ENCODE measurements around the gene CIDEB.

Gene CIDEB

DNA sequence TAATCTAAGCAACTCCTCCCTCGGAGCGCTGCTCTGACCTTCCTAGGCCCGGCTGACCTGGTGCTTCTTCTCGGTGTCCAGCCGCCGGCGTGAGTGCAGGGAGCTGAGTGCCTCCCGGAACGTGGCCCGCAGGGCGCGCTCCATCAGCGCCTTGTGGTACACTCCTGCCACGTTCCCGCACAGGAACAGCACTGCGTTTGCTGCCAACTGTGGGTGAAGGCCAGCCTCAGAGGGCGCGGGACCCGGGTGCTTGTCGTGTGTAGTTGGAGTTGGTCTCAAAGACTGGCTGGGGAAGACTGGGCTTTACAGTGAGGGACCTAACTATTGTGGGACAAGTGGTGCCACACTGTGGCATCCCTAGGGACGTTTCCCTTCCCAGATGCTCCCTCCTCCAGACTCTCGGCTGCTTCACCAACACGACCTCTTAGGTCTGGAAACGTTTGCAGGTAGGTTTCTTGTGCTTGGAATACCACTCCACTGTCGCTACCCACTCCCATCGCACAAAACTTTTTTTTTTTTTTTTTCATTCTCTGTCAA, 24.0 kb upstream of the CIDEB start:
- no peak for DNase-seq

DNA sequence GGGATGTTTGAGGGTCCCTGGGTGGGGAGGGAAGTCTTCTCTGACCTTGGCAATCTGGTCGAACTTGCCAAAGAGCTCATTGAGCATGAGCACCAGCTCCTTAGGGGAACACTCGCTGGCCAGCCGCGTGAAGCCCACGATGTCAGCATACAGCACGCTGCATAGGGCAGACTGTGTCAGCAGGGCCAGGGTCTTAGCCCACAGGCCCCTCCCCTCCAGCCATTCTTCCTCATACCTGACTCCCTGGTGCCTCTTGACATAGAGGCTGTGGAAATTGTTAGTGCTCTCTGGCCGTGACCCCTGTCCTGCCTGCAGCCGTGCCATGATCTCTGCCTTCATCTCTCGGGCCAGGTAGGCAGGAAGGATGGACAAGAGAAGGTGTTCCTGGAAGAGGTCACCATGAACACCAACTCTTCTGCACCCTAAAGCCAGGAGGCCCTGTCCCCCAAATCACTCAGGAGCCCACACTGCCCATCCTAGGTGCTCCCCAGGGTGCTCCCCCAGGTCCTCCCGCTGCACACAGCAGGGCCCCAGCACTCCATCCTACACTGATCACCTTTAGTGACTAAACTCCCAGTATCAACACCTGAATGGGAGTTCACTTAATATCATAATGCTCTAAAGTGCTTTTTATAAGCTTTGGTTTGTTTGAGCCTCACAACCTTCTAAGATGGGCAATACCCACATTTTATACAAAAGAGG, 23.3 kb upstream of the CIDEB start:
- no peak for DNase-seq

DNA sequence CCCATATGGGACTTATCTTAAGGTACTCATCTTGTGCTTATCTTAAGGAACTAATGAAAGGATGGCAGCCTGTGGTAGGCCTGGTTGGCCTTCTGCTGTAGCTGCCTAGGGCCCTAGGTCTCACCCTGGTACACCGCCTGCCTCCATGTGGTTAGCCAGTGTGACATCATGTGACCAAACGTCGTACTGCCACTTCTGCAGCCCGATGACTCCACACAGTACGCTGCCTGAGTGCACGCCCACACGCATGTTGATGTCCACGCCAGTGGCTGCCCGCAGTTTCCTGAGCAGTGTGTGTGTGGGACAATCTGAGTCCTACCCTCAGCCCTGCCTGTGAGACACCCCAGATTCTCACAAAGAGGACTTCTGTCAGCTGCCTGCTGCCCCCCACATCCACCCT, 22.0 kb upstream of the CIDEB start:
- DNase-seq, result peak; percentile 63 to 69

DNA sequence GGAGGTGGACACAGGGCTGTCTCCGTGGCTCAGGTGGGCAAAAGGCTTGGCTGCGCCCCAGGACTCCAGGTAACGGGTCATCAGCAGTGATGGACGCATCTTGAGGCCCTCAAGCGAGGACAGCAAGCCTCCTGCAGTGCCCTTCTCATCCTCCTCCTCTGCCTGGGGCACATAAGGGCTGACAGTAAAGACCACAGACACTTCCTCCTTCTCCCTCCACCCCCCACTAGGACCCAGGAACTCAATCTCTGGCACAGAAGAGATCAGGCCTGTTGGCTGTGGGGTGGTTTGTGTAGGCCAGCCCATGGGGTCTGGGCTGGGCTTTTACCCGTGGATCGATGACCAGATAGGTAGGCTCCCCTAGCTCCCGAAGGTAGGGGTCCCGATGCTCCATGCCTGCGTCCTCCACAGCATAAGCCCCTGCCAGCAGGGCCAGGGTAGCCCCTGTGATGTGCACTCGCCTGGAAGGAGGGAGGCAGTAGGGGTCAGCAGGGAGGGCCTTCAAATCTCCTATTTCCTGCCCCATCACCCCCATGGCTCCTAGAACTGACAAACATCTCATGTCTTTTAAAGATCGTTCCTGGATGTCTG, 21.4 kb upstream of the CIDEB start:
- no peak for DNase-seq

DNA sequence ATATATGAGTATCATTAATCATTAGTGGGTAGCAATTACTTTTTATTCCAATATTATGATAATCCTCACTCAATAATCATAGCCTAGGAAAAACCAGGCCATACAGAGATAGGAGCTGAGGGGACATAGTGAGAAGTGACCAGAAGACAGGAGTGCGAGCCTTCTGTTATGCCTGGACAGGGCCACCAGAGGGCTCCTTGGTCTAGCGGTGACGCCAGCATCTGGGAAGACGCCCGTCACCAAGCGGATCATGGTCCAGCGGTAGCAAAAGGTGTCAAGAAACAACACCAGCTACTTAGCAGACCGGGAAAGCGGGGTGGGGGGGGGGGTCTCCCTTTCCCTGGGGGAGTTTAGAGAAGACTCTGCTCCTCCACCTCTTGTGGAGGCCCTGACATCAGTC, 20.1 kb upstream of the CIDEB start:
- DNase-seq, result peak in 1 of 2 experiments; percentile 38

DNA sequence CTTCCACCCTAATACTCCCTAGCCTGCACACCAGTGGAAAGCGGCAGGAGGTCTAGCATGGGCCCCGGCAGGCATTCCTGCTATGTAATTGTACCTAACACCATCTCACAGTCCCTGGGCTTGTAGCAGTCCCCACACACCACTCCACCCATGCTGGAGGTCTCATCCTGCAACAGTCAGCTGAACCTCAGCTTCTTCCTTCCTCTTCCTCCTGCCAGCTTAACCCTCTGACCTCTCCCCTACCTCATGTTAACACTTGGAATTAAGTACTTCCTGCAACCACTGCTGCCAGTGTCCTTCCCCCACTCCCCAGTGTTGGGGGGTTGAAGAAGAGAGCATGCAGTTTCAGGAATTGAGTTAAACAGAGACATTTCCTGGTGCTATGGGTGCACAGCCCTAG, 19.5 kb upstream of the CIDEB start:
- DNase-seq, result no peak

DNA sequence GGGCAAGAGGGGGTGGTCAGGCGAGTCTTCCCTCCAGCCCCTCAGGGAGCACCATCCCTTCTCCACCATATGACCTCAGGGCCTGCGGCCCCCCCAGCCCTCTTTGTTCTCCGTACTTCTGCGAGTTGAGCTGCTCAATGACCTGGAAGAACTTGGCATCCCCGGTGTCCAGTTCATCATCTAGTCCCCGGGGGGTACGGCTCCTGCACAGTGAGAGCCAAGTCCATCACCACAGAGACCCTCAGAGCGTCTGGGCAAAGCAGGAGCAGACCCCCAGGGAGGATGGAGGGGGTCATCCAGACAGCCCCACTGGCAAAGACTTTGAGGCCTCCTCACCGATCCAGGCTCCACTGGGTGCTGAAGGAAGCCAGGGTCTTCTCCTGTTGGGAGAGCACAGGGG, 18.2 kb upstream of the CIDEB start:
- DNase-seq, result no peak

DNA sequence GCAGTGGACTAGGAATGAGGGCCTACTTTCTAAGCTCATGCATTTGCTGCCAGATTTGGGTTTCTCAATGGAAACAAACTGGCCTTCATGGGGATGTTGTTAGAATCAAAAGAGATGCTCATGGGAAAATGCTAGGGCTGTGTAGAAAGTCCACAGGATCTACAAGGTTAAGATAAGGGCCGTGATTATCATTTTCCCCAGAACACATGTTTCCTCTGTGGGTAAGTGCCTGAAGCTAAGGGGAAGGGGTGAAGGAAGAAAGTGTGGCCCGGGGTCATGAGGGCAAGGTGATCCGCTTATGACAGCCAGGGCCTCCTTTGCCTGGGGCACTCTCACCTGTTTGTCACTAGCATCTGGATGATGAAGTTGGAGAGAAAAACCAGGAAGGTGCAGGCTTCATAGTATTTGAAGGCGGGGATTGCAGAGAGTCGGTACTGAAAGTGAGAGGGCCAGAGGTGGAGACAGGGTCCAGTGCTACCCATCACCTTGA, 17.3 kb upstream of the CIDEB start:
- DNase-seq, result no peak

DNA sequence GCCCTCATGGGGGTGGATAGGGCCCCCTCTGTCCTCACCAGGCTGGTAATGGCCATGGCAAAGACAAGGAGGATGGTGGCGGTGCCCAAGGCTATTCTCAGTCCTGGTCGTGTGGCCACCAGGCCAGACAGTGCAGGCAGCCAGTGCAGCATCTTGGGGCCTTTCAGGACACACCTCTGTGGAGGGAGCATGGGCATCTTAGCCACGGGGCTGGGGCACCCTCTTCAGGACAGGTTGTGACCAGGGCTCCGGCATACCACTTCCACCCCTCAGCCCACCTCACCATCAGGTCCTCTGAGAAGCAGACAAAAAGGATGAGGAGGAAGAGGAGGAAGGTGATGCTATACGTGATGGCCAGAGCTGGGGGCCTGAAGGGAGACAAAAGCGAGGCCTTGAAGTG, 16.2 kb upstream of the CIDEB start:
- DNase-seq, result no peak

DNA sequence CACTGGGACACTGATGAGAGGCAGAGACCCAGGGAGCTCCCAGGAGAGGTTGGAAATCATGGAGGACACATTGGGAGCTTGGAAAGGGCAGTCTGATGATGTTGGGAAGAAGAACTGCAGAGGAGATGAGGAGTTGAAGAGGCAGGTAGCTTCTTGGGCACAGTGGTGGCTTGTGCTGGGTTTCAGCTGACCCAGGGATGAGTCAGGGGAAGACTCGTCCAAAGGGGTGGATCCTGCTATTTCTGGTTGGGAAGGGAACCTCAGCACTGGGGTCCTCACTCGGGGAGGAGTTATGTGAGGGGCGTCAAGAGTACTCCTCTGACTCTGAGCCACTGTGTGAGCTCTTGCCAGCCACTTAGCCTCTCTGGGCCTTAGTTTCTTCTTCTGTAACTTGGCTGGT, 15.6 kb upstream of the CIDEB start:
- DNase-seq, result no peak

DNA sequence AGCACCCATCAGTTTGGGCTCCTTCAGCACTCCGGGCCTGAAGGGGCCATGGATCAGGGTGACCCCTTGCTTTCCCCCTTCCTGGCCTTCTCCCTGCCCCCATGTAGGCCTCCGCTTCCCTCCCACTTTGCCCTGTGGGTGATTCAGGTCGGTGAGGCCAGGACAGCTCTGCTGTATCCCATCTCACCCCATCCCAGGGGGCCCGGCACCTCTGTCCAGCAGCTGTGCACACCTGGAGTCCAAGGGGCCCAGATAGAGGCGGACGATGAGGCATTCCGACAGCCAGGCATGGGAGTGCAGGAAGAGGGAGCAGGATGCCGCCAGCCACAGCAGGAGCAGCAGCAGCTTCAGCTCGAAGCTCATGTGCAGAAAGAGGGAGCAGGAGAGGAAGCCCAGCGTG, 14.9 kb upstream of the CIDEB start:
- DNase-seq, result no peak

DNA sequence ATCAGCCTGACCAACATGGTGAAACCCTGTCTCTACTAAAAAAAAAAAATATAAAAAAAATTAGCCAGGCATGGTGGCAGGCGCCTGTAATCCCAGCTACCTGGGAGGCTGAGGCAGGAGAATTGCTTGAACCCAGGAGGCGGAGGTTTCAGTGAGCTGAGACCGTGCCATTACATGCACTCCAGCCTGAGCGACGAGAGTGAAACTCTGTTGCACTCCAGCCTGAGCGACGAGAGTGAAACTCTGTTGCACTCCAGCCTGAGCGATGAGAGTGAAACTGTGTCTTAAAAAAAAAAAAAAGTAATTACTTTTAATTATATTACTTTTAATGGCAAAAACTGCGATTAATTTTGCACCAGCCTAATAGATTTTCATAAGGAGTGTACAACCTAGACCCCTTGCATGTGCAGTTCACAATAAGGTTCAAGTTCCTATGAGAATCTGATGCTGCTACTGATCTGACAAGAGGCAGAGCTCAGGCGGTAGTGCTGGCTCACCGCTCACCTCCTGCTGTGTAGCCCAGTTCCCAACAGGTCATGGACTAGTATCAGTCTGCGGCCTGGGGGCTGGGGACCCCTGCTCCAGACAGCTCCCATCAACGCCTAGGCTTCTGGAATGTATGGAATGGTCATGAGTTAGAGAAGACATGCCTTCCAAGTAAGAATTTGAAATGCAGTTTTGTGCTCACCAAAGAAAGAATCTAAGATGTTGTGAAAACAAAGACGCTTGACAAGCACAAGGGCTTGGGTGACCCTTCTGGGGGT, 13.6 kb upstream of the CIDEB start:
- DNase-seq, result no peak

DNA sequence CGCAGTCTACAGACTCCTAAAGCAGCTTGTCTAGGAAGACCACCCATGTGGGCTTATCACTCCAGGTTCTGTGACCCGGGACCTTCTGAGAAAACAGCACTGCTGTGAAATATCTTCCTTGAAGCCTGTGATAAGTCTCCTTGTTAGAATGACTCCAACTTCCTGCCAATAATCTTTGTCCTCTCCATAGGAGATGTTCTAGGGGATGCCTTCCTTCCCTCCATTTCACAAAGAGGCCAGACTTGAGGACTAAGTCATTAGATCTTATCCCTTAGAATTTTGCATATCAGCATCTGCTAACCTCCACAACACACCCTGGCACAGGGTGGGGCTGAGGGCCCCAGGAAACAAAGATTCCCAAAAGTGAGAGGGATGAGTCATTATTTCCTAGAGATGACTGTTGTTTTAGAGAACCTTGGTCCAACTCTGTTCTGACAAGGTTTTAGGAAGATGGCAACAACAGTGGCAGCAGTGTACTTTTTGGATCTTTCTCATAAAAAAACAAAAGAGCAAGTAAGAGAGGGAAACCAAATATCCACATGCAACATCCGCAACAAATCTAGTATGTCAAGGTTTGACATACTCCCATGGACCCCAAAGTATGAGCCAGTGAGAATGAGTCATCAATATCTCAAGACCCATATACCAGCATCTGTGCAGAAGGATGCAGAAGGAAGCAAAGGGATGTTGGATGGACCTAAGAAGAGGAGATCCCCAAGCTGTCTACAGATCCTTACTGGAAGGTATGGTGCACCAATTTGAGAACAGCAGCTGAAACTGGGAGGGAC, 9.6 kb upstream of the CIDEB start:
- DNase-seq, result no peak

DNA sequence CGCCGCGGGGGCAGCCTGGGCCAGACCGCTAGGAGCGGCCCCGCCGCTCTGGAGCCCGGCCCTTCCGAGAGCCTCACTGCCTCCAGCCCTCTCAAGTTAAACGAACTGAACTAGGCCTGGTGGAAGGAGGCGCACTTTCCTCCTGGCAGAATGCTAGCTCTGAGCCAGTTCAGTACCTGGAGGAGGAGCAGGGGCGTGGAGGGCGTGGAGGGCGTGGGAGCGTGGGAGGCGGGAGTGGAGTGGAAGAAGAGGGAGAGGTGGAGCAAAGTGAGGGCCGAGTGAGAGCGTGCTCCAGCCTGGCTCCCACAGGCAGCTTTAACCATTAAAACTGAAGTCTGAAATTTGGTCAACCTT, 8.8 kb upstream of the CIDEB start:
- no peak for DNase-seq

DNA sequence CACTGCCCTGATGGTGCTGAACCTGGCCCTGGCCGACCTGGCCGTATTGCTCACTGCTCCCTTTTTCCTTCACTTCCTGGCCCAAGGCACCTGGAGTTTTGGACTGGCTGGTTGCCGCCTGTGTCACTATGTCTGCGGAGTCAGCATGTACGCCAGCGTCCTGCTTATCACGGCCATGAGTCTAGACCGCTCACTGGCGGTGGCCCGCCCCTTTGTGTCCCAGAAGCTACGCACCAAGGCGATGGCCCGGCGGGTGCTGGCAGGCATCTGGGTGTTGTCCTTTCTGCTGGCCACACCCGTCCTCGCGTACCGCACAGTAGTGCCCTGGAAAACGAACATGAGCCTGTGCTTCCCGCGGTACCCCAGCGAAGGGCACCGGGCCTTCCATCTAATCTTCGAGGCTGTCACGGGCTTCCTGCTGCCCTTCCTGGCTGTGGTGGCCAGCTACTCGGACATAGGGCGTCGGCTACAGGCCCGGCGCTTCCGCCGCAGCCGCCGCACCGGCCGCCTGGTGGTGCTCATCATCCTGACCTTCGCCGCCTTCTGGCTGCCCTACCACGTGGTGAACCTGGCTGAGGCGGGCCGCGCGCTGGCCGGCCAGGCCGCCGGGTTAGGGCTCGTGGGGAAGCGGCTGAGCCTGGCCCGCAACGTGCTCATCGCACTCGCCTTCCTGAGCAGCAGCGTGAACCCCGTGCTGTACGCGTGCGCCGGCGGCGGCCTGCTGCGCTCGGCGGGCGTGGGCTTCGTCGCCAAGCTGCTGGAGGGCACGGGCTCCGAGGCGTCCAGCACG, 8.2 kb upstream of the CIDEB start:
- no peak for DNase-seq

DNA sequence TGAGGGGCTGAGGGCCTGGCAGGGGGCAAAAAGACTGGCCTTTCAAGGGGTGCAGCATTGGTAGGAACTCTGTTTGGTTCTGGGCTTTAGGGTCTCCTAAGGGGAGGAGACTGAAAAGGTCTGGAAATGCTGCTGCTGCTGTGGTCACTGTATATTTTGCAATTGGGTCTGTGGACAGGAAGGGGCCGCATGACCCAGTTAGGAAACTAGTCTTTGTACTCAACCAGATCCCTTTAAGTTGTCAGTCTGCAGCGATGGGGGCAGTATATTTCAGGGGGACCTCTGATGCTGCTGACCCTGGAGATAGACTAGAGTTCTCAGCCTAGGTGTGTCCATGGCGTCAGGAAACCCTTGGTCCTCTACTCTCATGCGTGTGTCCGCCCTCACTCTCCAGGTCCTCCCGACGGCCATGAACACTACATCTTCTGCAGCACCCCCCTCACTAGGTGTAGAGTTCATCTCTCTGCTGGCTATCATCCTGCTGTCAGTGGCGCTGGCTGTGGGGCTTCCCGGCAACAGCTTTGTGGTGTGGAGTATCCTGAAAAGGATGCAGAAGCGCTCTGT, 7.5 kb upstream of the CIDEB start:
- no peak for DNase-seq

DNA sequence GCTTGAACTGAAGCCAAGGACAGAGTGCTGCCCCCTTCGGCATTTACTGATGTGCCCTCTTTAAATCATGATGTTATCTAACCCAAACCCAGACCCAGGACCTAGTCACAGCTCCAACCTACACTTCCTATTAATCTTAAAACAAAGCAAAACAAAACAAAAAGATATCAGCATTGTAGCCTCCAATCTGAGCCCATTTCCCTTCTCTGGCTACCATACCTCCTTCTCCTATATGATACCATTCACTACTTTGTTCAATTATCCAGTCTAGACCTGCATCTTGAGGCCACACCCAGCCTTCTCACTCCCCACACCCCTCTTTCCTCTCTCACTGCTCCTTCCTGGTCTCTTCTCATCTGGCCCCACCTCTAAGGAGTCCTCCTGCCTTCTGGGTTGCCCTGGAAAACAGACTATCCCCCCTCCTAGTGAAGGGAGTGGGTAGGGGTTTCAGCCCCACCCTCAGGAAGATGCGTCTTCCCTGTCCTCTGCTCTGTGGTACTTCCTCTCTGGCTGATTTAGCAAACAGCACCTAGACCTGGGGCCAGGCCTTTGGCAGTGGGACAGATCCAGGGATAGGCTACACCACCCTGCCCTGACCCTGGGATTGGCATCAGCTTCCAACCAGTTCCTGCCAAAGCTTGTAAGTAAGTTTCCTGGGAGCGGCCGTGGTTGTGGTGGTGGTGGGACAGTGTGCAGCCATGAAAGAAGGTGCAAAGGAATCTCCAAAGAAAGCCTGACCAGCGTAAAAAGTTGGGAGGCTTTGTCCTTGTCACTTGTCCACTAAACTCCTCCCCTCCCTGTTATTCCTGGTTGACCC, 6.8 kb upstream of the CIDEB start:
- no peak for DNase-seq

DNA sequence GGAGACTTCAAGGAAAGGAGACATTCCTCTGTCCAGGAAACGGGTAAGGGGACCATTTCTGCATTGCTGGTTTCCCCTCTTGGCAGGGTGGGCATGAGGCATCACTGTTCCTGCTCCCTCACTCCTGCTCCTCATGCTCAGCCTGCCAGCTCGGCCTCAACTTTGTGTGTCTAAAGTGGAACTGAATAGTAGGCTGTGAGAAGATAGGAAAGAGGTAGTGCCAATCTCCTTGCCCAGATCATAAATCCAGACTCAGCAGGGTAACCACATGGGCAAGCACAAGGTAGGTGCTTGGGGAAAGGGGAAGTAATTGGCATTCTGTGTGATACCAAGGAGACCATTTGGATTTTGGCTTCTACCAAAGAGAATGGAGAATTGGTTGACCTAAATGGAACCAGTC, 6.1 kb upstream of the CIDEB start:
- no peak for DNase-seq

DNA sequence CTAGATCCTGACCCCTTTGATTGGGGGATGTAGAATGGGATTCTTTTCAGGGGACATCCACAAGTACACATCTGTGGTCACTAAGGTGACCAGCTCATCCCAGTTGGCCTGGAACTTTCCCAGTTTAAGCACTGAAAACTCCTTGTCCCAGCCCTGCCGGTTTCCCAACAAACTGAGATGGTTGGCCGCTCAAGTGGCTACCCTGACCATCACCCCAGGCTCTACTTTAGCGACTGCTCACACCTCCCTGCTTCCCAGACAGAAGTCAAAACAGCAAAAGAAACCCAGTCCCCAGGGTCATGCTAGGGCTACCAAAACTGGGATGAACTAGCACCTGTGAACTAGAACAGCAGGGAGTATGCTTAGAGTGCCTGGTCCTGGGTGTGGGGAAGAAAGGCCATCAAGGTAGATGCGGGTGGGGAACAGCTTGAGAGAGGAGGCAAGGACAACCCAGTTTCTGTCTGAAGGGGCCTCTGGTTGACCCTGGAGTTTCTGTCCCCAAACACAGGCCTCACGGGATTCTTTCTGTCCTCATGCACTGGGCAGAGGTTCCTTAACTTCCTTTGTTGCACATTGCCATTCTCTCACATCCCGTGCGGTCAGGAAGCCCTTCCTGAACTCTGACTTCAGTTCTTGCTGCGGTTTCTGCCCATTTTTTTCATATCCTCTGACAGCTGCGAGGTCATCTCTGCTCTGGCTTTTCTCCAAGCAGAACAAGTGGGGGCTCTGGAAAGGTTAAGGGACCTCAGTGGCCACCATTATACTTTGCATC, 5.1 kb upstream of the CIDEB start:
- DNase-seq, result peak in 1 of 2 experiments; percentile 44
